IMR-90 (cell line): ENCODE results near the gene FAM171A1. TPM values are rescaled to one million over a fixed set of nuclear protein-coding genes. Genes with fewer than 3 reads are reported as not detected.

ENCODE experiments used
- ATAC-seq: fragments of 200-7000 bp; cut with Tn5 transposase; 2 replicates; pipeline ENCODE4 v1.9.1; 2020; ENCODE audit warnings: low read depth, mild to moderate bottlenecking, moderate library complexity
- BruUV-seq: library from RNA; stranded (reverse); fragments of 400-500 nt; replicated peaks from 2 replicates; lab custom pipeline; 2021; lab: Mats Ljungman, UMichigan
- CTCF ChIA-PET: fragments of 300-600 bp; formaldehyde crosslinking; extraction: SDS; loops from one replicate; lab custom pipeline; 2021; ENCODE audit warnings: antibody characterized with exemption; lab: Yijun Ruan, JAX
- POLR2A ChIA-PET: fragments of 300-600 bp; sonication (Branson Sonifier 250); formaldehyde crosslinking; loops from one replicate; lab custom pipeline; 2022; ENCODE audit warnings: antibody characterized with exemption; ENCODE audit not compliant: unreplicated experiment; lab: Charles Lee
- DNase-seq: peaks from one replicate; pipeline ENCODE4 v3.0.0; 2013
- H2AFZ ChIP-seq: replicated peaks from 2 replicates; pipeline ENCODE3; 2013; ENCODE audit warnings: low read length, mild to moderate bottlenecking; ENCODE audit not compliant: poor library complexity
- H2AK5ac ChIP-seq: 2 replicates; pipeline ENCODE4 v1.6.1; 2013; ENCODE audit warnings: low read depth, low read length, inconsistent platforms
- H2AK9ac ChIP-seq: replicated peaks from 2 replicates; pipeline ENCODE3; 2013; ENCODE audit warnings: mild to moderate bottlenecking, low read depth, low read length, moderate library complexity; ENCODE audit not compliant: poor library complexity
- H2BK120ac ChIP-seq: 2 replicates; pipeline ENCODE4 v1.6.1; 2013; ENCODE audit warnings: low read depth, low read length, inconsistent platforms
- H2BK15ac ChIP-seq: 3 replicates; pipeline ENCODE4 v1.6.1; 2013; ENCODE audit warnings: low read depth, low read length, inconsistent platforms
- H2BK20ac ChIP-seq: 2 replicates; pipeline ENCODE4 v1.6.1; 2013; ENCODE audit warnings: low read depth, mild to moderate bottlenecking, inconsistent platforms, low read length, moderate library complexity
- H2BK5ac ChIP-seq: 2 replicates; pipeline ENCODE4 v1.6.1; 2013; ENCODE audit warnings: mild to moderate bottlenecking, low read depth, low read length, inconsistent platforms; ENCODE audit not compliant: poor library complexity, severe bottlenecking
- H3K14ac ChIP-seq: replicated peaks from 2 replicates; pipeline ENCODE4 v1.6.1; 2013; ENCODE audit warnings: low read depth, low read length, inconsistent platforms
- H3K18ac ChIP-seq: 2 replicates; pipeline ENCODE4 v1.6.1; 2013; ENCODE audit warnings: low read depth, low read length, control low read depth
- H3K23ac ChIP-seq: 2 replicates; pipeline ENCODE4 v1.6.1; 2013; ENCODE audit warnings: low read depth, low read length, inconsistent platforms
- H3K27ac ChIP-seq: 2 replicates; pipeline ENCODE4 v1.5.1; 2013; ENCODE audit warnings: mild to moderate bottlenecking, control low read depth, low read length; ENCODE audit not compliant: insufficient read depth
- H3K27me3 ChIP-seq: 2 replicates; pipeline ENCODE4 v1.6.1; 2013; ENCODE audit warnings: low read length; ENCODE audit not compliant: control insufficient read depth, insufficient read depth
- H3K36me3 ChIP-seq: 2 replicates; pipeline ENCODE4 v1.6.1; 2013; ENCODE audit warnings: low read length, mixed read lengths; ENCODE audit not compliant: control insufficient read depth, insufficient read depth
- H3K4ac ChIP-seq: 2 replicates; pipeline ENCODE4 v1.6.1; 2013; ENCODE audit warnings: low read depth, low read length, inconsistent platforms
- H3K4me1 ChIP-seq: 2 replicates; pipeline ENCODE4 v1.6.1; 2013; ENCODE audit warnings: low read length, mixed read lengths; ENCODE audit not compliant: control insufficient read depth, insufficient read depth
- H3K4me2 ChIP-seq: 2 replicates; pipeline ENCODE4 v1.6.1; 2013; ENCODE audit warnings: low read depth, mild to moderate bottlenecking, control low read depth, low read length, moderate library complexity
- H3K4me3 ChIP-seq: 2 replicates; pipeline ENCODE4 v1.5.1; 2013; ENCODE audit warnings: low read depth, mild to moderate bottlenecking, control low read depth, low read length, moderate library complexity; ENCODE audit not compliant: insufficient read depth
- H3K56ac ChIP-seq: 2 replicates; pipeline ENCODE4 v1.6.1; 2013; ENCODE audit warnings: low read length, inconsistent platforms; ENCODE audit not compliant: insufficient read depth; ENCODE audit errors: extremely low read depth
- H3K79me1 ChIP-seq, 2 experiments: 2 replicates each; pipeline ENCODE4 v1.6.1; 2013; ENCODE audit warnings: low read length in 2 of 2, inconsistent platforms in 1 of 2, low read depth in 1 of 2
- H3K9ac ChIP-seq: 2 replicates; pipeline ENCODE4 v1.6.1; 2013; ENCODE audit warnings: low read depth, low read length, control low read depth
- H3K9me1 ChIP-seq: 2 replicates; pipeline ENCODE4 v1.6.1; 2013; ENCODE audit warnings: low read length, inconsistent platforms; ENCODE audit not compliant: insufficient read depth
- H3K9me3 ChIP-seq: 2 replicates; pipeline ENCODE4 v1.6.1; 2013; ENCODE audit warnings: low read length; ENCODE audit not compliant: control insufficient read depth, insufficient read depth
- H4K20me1 ChIP-seq: 2 replicates; pipeline ENCODE4 v1.6.1; 2013; ENCODE audit warnings: low read length, inconsistent platforms; ENCODE audit not compliant: insufficient read depth
- H4K5ac ChIP-seq: 2 replicates; pipeline ENCODE4 v1.6.1; 2013; ENCODE audit warnings: mild to moderate bottlenecking, low read depth, low read length, control low read depth
- H4K8ac ChIP-seq, 2 experiments: 2 replicates each; pipeline ENCODE4 v1.6.1; 2013; ENCODE audit warnings: low read depth in 2 of 2, low read length in 2 of 2, control low read depth in 1 of 2, inconsistent platforms in 1 of 2
- H4K91ac ChIP-seq: 2 replicates; pipeline ENCODE4 v1.6.1; 2013; ENCODE audit warnings: low read depth, low read length, inconsistent platforms; ENCODE audit not compliant: insufficient read depth
- BHLHE40 ChIP-seq: fragments of 150-350 bp; IDR thresholded peaks from 2 replicates; pipeline ENCODE4 v1.6.1; 2016; ENCODE audit warnings: mild to moderate bottlenecking, low read depth, low read length
- CEBPB ChIP-seq: IDR thresholded peaks from 2 replicates; pipeline ENCODE4 v1.6.1; 2012; ENCODE audit warnings: low read depth, low read length, improper control_type of control experiment
- CHD1 ChIP-seq: IDR thresholded peaks from 2 replicates; pipeline ENCODE4 v1.6.1; 2012; ENCODE audit warnings: low read depth, low read length, improper control_type of control experiment
- FOS ChIP-seq: fragments of 150-350 bp; IDR thresholded peaks from 2 replicates; pipeline ENCODE4 v1.6.1; 2016; ENCODE audit warnings: low read depth, low read length
- MAFK ChIP-seq: IDR thresholded peaks from 2 replicates; pipeline ENCODE4 v1.6.1; 2012; ENCODE audit warnings: low read depth, low read length, improper control_type of control experiment
- MAZ ChIP-seq: IDR thresholded peaks from 2 replicates; pipeline ENCODE4 v1.6.1; 2012; ENCODE audit warnings: low read depth, mild to moderate bottlenecking, low read length, improper control_type of control experiment, moderate library complexity, borderline replicate concordance
- MXI1 ChIP-seq: IDR thresholded peaks from 2 replicates; pipeline ENCODE4 v1.6.1; 2012; ENCODE audit warnings: low read depth, mild to moderate bottlenecking, low read length, moderate library complexity, borderline replicate concordance
- NFE2L2 ChIP-seq: fragments of 150-350 bp; IDR thresholded peaks from 2 replicates; pipeline ENCODE4 v1.6.1; 2016; ENCODE audit warnings: low read depth, mild to moderate bottlenecking, low read length
- POLR2A ChIP-seq: IDR thresholded peaks from 2 replicates; pipeline ENCODE4 v1.6.1; 2012; ENCODE audit warnings: mild to moderate bottlenecking, low read depth, low read length
- RAD21 ChIP-seq: IDR thresholded peaks from 2 replicates; pipeline ENCODE4 v1.6.1; 2012; ENCODE audit warnings: low read length, improper control_type of control experiment
- RFX5 ChIP-seq: IDR thresholded peaks from 2 replicates; pipeline ENCODE4 v1.8.0; 2012; ENCODE audit warnings: low read depth, mild to moderate bottlenecking, low read length, moderate library complexity
- SMC3 ChIP-seq: fragments of 150-350 bp; IDR thresholded peaks from 2 replicates; pipeline ENCODE4 v1.6.1; 2016; ENCODE audit warnings: low read depth, mild to moderate bottlenecking, antibody characterized with exemption, low read length, moderate library complexity
- WGBS, 2 experiments: methylation state at CpG; one replicate each; pipeline versions ENCODE4 v1.1.5 to v1.1.7; 2013; ENCODE audit warnings: missing lambda C conversion rate in 2 of 2; ENCODE audit not compliant: insufficient read length in 1 of 2; ENCODE audit errors: extremely low coverage in 2 of 2; 5-methylcytosine and 5-hydroxymethylcytosine counted together
- dilution Hi-C: fragments of 300-500 bp; cut with HindIII; formaldehyde crosslinking; loops from one replicate; pipeline ENCODE4 v1.14.3; 2018; ENCODE audit warnings: low sequenced_read_pairs; ENCODE audit not compliant: unreplicated experiment
- in situ Hi-C: fragments of 300-500 bp; cut with MboI; formaldehyde crosslinking; loops from 3 replicates; pipeline ENCODE4 v1.14.3; 2019; ENCODE audit warnings: low sequenced_read_pairs, inconsistent platforms, mixed read lengths
- intact Hi-C: fragments of 100-400 bp; cut with micrococcal nuclease; formaldehyde crosslinking; loops from 2 replicates; pipeline ENCODE4 v1.10.0; 2022
- polyA plus RNA-seq, 3 experiments: library from polyadenylated mRNA; depleted of rRNA; stranded (reverse); fragments of >200 nt; gene quantifications; 2 replicates each; pipeline ENCODE4 v1.2.3, GENCODE V29; 2012; ENCODE audit warnings: low replicate concordance in 1 of 3
- total RNA-seq: library from RNA; depleted of rRNA; stranded (reverse); fragments of >200 nt; gene quantifications from 2 replicates; pipeline ENCODE4 v1.2.3, GENCODE V29; 2012
- TF ChIP-seq, protein P1 (sequence below): fragments of 150-350 bp; IDR thresholded peaks from 2 replicates; pipeline ENCODE4 v1.6.1; 2016; ENCODE audit warnings: low read depth, mild to moderate bottlenecking, low read length, moderate library complexity, borderline replicate concordance
- TF ChIP-seq, protein P2 (sequence below): conservative IDR thresholded peaks from 2 replicates; pipeline ENCODE4 v1.5.1; 2012; ENCODE audit warnings: mild to moderate bottlenecking, low read depth, low read length, improper control_type of control experiment

The FAM171A1 gene
- total and polyA plus RNA-seq, 2 of the 4 experiments (the other 2 are of a cell fraction): 20.3 to 30.6 TPM

GRCh38 chr10:15344256-15344875, 26.7 kb downstream of the FAM171A1 start:
- Histone ChIP-seq H3K9me3 (no peaks in the 10 kb centered on the region), H2BK5ac (no peak overlapping the region), H2AK5ac (no peak overlapping the region), H3K14ac (no peak overlapping the region), H4K8ac (no peak overlapping the region), H3K9ac (no peak overlapping the region), H3K9me1 (no peaks in the 10 kb centered on the region; the same call in none of the 2 replicates), H3K79me1 (peaks cover 22 to 68% of the 10 kb centered on the region in 2 experiments), H4K20me1 (peaks cover 36% of the 10 kb centered on the region), H3K4me3 (no peak overlapping the region), H3K4ac (no peak overlapping the region), H3K56ac (no peak overlapping the region), H4K91ac (no peak overlapping the region), H3K36me3 (no peaks in the 10 kb centered on the region), H2AK9ac (no peak overlapping the region), H2BK120ac (no peak overlapping the region), H2AFZ (no peak overlapping the region), H3K27me3 (peaks cover 5% of the 10 kb centered on the region; the same call in 1 of the 2 replicates), H3K4me1 (peaks cover 1% of the 10 kb centered on the region; the same call in 1 of the 2 replicates), H4K5ac (no peak overlapping the region), H3K23ac (no peak overlapping the region), H3K27ac (no peak overlapping the region), H3K4me2 (peak overlapping the region; percentile 39; the same call in 1 of the 2 replicates), H3K18ac (no peak overlapping the region), H2BK15ac (no peak overlapping the region), H2BK20ac (no peak overlapping the region)
- intact Hi-C loops: no loop called here
- BruUV-seq: no TSS peak
- dilution Hi-C loops: no loop called here
- WGBS, 2 experiments: no CpG with 5 or more reads among the region's 4 CpGs
- TF ChIP-seq CEBPB: no peak
- TF ChIP-seq MXI1: no peak
- TF ChIP-seq RFX5: no peak
- no peak for TF ChIP-seq MAZ
- no peak for TF ChIP-seq FOS
- no peak for TF ChIP-seq NFE2L2
- TF ChIP-seq BHLHE40: no peak
- no peak for TF ChIP-seq RAD21
- no peak for TF ChIP-seq SMC3
- TF ChIP-seq MAFK: no peak
- TF ChIP-seq, protein P1, sequence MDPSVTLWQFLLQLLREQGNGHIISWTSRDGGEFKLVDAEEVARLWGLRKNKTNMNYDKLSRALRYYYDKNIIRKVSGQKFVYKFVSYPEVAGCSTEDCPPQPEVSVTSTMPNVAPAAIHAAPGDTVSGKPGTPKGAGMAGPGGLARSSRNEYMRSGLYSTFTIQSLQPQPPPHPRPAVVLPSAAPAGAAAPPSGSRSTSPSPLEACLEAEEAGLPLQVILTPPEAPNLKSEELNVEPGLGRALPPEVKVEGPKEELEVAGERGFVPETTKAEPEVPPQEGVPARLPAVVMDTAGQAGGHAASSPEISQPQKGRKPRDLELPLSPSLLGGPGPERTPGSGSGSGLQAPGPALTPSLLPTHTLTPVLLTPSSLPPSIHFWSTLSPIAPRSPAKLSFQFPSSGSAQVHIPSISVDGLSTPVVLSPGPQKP: no peak
- no peak for TF ChIP-seq CHD1
- TF ChIP-seq POLR2A: no peak
- TF ChIP-seq, protein P2, sequence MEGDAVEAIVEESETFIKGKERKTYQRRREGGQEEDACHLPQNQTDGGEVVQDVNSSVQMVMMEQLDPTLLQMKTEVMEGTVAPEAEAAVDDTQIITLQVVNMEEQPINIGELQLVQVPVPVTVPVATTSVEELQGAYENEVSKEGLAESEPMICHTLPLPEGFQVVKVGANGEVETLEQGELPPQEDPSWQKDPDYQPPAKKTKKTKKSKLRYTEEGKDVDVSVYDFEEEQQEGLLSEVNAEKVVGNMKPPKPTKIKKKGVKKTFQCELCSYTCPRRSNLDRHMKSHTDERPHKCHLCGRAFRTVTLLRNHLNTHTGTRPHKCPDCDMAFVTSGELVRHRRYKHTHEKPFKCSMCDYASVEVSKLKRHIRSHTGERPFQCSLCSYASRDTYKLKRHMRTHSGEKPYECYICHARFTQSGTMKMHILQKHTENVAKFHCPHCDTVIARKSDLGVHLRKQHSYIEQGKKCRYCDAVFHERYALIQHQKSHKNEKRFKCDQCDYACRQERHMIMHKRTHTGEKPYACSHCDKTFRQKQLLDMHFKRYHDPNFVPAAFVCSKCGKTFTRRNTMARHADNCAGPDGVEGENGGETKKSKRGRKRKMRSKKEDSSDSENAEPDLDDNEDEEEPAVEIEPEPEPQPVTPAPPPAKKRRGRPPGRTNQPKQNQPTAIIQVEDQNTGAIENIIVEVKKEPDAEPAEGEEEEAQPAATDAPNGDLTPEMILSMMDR: no peak
- DNase-seq (no peak), ATAC-seq (no peak)
- POLR2A ChIA-PET: no interaction called here
- in situ Hi-C loops: no loop called here
- CTCF ChIA-PET: no interaction called here
